Measurements from ENCODE around the gene RNF14. TPM values are rescaled to one million over a fixed set of nuclear protein-coding genes. Genes with fewer than 3 reads are reported as not detected.
A peak's percentile ranks its signal among the peaks of the same experiment; 100 is the strongest.

Gene RNF14
- total and polyA plus RNA-seq, 9 of the 15 experiments (the other 6 are each of a cell fraction or from before 2014, with no cell fraction given): 36.3 to 140 (median 75.1) TPM

DNA sequence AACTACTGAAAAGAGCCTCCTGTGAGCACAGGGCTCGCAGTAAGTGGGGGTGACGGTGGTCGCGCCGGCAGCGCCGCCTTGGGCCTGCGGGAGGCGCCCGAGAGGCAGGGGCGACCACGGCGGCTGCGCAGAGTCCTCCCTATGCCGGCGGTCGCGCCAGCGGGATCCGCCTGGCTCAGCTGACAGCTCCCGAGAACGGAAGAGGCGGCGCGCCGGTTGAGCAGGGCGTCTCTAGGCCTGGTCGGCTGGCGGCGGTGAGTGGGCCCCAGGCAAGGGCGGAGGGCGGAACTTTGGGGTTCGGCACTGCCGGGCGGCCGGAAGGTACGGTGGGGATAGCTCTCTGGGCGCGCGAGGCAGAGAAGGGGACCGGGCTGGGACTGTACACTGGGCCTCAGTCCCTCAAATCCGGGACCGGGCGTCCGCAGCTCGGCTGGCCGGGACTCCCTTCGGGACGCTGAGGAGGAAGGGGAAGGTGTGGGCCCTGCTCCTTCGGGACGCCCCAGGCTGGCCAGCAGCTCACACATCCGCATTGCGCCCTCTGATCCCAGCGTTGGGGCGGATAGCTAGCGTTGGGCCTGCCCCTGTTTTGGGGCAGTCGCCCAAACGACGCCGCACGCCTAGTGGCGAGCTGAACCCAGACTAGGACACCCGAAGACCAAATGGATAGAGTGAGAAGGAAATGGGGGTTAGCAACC is at the start of gene RNF14 (continued):
- TF ChIP-seq PHF21A (IDR thresholded peaks at IDR 0.05; ENCODE audit: borderline replicate concordance, low read depth) (no peak), PHF8 (IDR thresholded peaks at IDR 0.05; ENCODE audit: borderline replicate concordance, low read length) (peak; percentile 99), HNRNPH1 (optimal IDR thresholded peaks at IDR 0.05; ENCODE audit: low read depth, low read length) (no peak), CBX5 (IDR thresholded peaks at IDR 0.05; ENCODE audit: borderline replicate concordance, low read depth) (no peak), PHTF2 (CRISPR knock-in tag; IDR thresholded peaks at IDR 0.05) (no peak), PRMT5 (CRISPR knock-in tag; IDR thresholded peaks at IDR 0.05) (no peak), SMARCA5 (IDR thresholded peaks at IDR 0.05) (no peak), EHMT2 (IDR thresholded peaks at IDR 0.05) (no peak), ZNF175 (CRISPR knock-in tag; IDR thresholded peaks at IDR 0.05; ENCODE audit: low read depth) (peak; percentile 36; the same call in 1 of the 2 replicates), CEBPG (CRISPR knock-in tag; IDR thresholded peaks at IDR 0.05) (no peak), CEBPG (tag; conservative IDR thresholded peaks at IDR 0.05 in 1 of 2, IDR thresholded peaks at IDR 0.05 in 1 of 2) (no peak), THRAP3 (IDR thresholded peaks at IDR 0.05; ENCODE audit: borderline replicate concordance) (no peak), SMARCB1 (IDR thresholded peaks at IDR 0.05; ENCODE audit: insufficient read length, low read depth) (no peak), ZNF24 (IDR thresholded peaks at IDR 0.05) (0 out of 2 replicates have a peak, but pooled peaks have one; percentile 26), HDGF (IDR thresholded peaks at IDR 0.05) (no peak), ZNF197 (CRISPR knock-in tag; IDR thresholded peaks at IDR 0.05; ENCODE audit: low read depth) (no peak)
- TF ChIP-seq, protein P1, sequence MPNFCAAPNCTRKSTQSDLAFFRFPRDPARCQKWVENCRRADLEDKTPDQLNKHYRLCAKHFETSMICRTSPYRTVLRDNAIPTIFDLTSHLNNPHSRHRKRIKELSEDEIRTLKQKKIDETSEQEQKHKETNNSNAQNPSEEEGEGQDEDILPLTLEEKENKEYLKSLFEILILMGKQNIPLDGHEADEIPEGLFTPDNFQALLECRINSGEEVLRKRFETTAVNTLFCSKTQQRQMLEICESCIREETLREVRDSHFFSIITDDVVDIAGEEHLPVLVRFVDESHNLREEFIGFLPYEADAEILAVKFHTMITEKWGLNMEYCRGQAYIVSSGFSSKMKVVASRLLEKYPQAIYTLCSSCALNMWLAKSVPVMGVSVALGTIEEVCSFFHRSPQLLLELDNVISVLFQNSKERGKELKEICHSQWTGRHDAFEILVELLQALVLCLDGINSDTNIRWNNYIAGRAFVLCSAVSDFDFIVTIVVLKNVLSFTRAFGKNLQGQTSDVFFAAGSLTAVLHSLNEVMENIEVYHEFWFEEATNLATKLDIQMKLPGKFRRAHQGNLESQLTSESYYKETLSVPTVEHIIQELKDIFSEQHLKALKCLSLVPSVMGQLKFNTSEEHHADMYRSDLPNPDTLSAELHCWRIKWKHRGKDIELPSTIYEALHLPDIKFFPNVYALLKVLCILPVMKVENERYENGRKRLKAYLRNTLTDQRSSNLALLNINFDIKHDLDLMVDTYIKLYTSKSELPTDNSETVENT (CRISPR knock-in tag; IDR thresholded peaks at IDR 0.05): peak; percentile 80
- TF ChIP-seq, protein P2, sequence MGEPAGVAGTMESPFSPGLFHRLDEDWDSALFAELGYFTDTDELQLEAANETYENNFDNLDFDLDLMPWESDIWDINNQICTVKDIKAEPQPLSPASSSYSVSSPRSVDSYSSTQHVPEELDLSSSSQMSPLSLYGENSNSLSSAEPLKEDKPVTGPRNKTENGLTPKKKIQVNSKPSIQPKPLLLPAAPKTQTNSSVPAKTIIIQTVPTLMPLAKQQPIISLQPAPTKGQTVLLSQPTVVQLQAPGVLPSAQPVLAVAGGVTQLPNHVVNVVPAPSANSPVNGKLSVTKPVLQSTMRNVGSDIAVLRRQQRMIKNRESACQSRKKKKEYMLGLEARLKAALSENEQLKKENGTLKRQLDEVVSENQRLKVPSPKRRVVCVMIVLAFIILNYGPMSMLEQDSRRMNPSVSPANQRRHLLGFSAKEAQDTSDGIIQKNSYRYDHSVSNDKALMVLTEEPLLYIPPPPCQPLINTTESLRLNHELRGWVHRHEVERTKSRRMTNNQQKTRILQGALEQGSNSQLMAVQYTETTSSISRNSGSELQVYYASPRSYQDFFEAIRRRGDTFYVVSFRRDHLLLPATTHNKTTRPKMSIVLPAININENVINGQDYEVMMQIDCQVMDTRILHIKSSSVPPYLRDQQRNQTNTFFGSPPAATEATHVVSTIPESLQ (CRISPR knock-in tag; IDR thresholded peaks at IDR 0.05): 0 out of 2 replicates have a peak, but pooled peaks have one; percentile 93
- TF ChIP-seq, protein P3, sequence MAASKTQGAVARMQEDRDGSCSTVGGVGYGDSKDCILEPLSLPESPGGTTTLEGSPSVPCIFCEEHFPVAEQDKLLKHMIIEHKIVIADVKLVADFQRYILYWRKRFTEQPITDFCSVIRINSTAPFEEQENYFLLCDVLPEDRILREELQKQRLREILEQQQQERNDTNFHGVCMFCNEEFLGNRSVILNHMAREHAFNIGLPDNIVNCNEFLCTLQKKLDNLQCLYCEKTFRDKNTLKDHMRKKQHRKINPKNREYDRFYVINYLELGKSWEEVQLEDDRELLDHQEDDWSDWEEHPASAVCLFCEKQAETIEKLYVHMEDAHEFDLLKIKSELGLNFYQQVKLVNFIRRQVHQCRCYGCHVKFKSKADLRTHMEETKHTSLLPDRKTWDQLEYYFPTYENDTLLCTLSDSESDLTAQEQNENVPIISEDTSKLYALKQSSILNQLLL (CRISPR knock-in tag; IDR thresholded peaks at IDR 0.05; ENCODE audit: borderline replicate concordance): no peak
- TF ChIP-seq, protein P4, sequence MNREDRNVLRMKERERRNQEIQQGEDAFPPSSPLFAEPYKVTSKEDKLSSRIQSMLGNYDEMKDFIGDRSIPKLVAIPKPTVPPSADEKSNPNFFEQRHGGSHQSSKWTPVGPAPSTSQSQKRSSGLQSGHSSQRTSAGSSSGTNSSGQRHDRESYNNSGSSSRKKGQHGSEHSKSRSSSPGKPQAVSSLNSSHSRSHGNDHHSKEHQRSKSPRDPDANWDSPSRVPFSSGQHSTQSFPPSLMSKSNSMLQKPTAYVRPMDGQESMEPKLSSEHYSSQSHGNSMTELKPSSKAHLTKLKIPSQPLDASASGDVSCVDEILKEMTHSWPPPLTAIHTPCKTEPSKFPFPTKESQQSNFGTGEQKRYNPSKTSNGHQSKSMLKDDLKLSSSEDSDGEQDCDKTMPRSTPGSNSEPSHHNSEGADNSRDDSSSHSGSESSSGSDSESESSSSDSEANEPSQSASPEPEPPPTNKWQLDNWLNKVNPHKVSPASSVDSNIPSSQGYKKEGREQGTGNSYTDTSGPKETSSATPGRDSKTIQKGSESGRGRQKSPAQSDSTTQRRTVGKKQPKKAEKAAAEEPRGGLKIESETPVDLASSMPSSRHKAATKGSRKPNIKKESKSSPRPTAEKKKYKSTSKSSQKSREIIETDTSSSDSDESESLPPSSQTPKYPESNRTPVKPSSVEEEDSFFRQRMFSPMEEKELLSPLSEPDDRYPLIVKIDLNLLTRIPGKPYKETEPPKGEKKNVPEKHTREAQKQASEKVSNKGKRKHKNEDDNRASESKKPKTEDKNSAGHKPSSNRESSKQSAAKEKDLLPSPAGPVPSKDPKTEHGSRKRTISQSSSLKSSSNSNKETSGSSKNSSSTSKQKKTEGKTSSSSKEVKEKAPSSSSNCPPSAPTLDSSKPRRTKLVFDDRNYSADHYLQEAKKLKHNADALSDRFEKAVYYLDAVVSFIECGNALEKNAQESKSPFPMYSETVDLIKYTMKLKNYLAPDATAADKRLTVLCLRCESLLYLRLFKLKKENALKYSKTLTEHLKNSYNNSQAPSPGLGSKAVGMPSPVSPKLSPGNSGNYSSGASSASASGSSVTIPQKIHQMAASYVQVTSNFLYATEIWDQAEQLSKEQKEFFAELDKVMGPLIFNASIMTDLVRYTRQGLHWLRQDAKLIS (CRISPR knock-in tag; IDR thresholded peaks at IDR 0.05): peak; percentile 86; the same call in 1 of the 2 replicates

All from K562 (cell line).